Effector memory CD8-positive, alpha-beta T cell (primary cell): ENCODE data around the gene GLIPR1.
A peak's percentile ranks its signal among the peaks of the same experiment; 100 is the strongest.
"Not testable (repeated sequence)": the region's sequence is repeated elsewhere in the genome, so short reads cannot be mapped to it uniquely, and the experiment has no call there.

ENCODE experiments used
- ATAC-seq: fragments of 150-1000 bp; cut with Tn5 transposase; replicated peaks from 2 replicates; pipeline ENCODE4 v1.10.0; 2021; ENCODE audit warnings: mild to moderate bottlenecking, moderate library complexity
- DNase-seq, 3 experiments: peaks; one replicate each; pipeline ENCODE4 v3.0.0; 2021
- H3K27ac Mint-ChIP-seq, 2 donors: one replicate each; pipeline ENCODE4 v1.8.0; 2022; ENCODE audit warnings: mild to moderate bottlenecking in 2 of 2, mixed read lengths in 2 of 2, moderate library complexity in 2 of 2
- H3K27me3 Mint-ChIP-seq, 2 donors: one replicate each; pipeline ENCODE4 v1.8.0; 2022; ENCODE audit warnings: mixed read lengths in 2 of 2
- H3K36me3 Mint-ChIP-seq: one replicate; pipeline ENCODE4 v1.8.0; 2022; ENCODE audit warnings: mild to moderate bottlenecking, moderate library complexity, mixed read lengths; ENCODE audit not compliant: insufficient read depth
- H3K4me1 Mint-ChIP-seq, 2 donors: one replicate each; pipeline ENCODE4 v1.8.0; 2022; ENCODE audit warnings: low read depth in 2 of 2, mixed read lengths in 2 of 2
- H3K4me3 Mint-ChIP-seq, 2 donors: one replicate each; pipeline ENCODE4 v1.8.0; 2022; ENCODE audit warnings: mild to moderate bottlenecking in 2 of 2, mixed read lengths in 2 of 2, moderate library complexity in 2 of 2
- H3K9me3 Mint-ChIP-seq, 2 donors: one replicate each; pipeline ENCODE4 v1.8.0; 2022; ENCODE audit warnings: mixed read lengths in 2 of 2

The GLIPR1 gene

DNA sequence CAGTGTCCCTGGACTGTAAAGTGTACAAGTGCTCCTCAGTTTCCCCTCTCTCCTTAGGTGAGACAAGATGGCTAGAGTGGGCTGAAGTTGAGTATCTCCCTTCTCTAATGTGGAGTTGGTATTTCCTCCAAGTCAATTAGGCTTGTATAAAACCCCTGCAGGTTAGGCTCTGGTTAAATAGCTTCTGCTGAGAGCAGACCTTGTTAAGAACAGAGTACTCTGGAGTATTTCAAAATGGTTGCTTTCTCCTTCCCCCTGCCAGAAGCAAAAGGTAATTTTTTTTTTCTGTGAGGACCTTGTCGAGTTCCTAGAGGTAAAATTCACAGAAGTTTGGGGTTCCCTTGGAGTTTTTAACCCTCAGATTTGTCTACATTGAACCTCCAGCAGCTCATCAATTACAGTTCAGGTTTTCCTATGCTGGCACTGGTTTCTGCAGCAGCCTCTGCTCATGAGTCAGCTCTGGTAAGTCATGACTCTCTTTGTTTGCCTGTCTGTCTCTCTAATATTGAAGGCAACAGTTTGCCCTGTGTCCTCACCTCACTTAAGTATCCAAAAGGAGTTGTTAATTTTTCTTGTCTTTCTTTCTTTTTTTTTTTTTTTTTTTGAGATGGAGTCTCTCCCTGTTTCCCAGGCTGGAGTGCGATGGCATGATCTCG is 27.8 kb upstream of the GLIPR1 start:
- Mint-ChIP-seq H3K4me1 (peaks cover 20 to 23% of the 10 kb centered on the region in 2 donors), H3K4me3 (no peak overlapping the region), H3K9me3 (peaks cover 2 to 3% of the 10 kb centered on the region in 2 donors), H3K27ac (no peak overlapping the region), H3K27me3 (no peaks in the 10 kb centered on the region), H3K36me3 (peaks cover 3% of the 10 kb centered on the region)
- ATAC-seq (no peak), DNase-seq (no peak)

- DNase-seq = no peak
- peaks cover 2 to 5% of the 10 kb centered on the region in 2 donors for H3K9me3 Mint-ChIP-seq
- H3K4me3 Mint-ChIP-seq = peak overlapping the region in 1 of 2 donors; percentile 9
- H3K36me3 Mint-ChIP-seq = peaks cover 3% of the 10 kb centered on the region
- H3K4me1 Mint-ChIP-seq = peaks cover 41 to 49% of the 10 kb centered on the region in 2 donors
- no peaks in the 10 kb centered on the region for H3K27me3 Mint-ChIP-seq
- peak overlapping the region in 1 of 2 donors; percentile 51 for H3K27ac Mint-ChIP-seq
- no peak for ATAC-seq
Measured at GRCh38 chr12:75455839-75456238, 24.7 kb upstream of the GLIPR1 start.

- peaks cover 2 to 5% of the 10 kb centered on the region in 2 donors for H3K9me3 Mint-ChIP-seq
- no peaks in the 10 kb centered on the region for H3K27me3 Mint-ChIP-seq
- ATAC-seq (peak; percentile 91), DNase-seq (no peak)
- peak overlapping the region; percentile 56 to 76 for H3K4me3 Mint-ChIP-seq
- peaks cover 41 to 50% of the 10 kb centered on the region in 2 donors for H3K4me1 Mint-ChIP-seq
- H3K36me3 Mint-ChIP-seq = peaks cover 3% of the 10 kb centered on the region
- H3K27ac Mint-ChIP-seq = peak overlapping the region; percentile 7 to 70
Measured at GRCh38 chr12:75457191-75457590, 23.4 kb upstream of the GLIPR1 start.

- not testable (repeated sequence) for DNase-seq, ATAC-seq, H3K9me3 Mint-ChIP-seq, H3K27me3 Mint-ChIP-seq, H3K36me3 Mint-ChIP-seq
- peak overlapping the region; percentile 56 to 76 for H3K4me3 Mint-ChIP-seq
- H3K4me1 Mint-ChIP-seq = peaks cover 41 to 50% of the 10 kb centered on the region in 2 donors
- H3K27ac Mint-ChIP-seq = peak overlapping the region; percentile 7 to 70
Measured at GRCh38 chr12:75457866-75458265, 22.7 kb upstream of the GLIPR1 start.

- DNase-seq (no peak), ATAC-seq (peak; percentile 19)
- Mint-ChIP-seq H3K4me1 (peaks cover 41 to 50% of the 10 kb centered on the region in 2 donors), H3K36me3 (peaks cover 3% of the 10 kb centered on the region), H3K4me3 (peak overlapping the region; percentile 57 to 58), H3K27ac (peak overlapping the region; percentile 66 to 89), H3K9me3 (peaks cover 2 to 5% of the 10 kb centered on the region in 2 donors), H3K27me3 (no peaks in the 10 kb centered on the region)
Measured at GRCh38 chr12:75459755-75460154, 20.8 kb upstream of the GLIPR1 start.

DNA sequence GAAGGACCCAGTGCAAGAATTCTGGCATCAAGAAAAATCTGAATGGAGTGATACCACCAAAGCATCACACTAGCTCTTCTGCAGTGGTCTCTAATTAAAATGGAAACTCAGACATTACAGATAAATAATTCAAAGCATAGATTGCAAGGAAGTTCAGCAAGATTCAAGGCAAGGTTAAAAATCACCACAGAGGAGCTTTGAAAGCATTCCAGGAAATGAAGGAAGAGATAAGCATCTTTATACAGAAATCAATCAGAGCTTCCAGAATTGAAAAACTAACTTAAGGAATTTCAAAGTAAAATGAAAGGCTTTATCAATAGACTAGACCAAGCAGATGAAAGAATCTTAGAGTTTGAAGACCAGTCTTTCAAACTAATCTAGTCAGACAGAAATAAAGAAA is 20.4 kb upstream of the GLIPR1 start:
- Mint-ChIP-seq H3K27ac (peak overlapping the region; percentile 66 to 89), H3K4me1 (peaks cover 41 to 45% of the 10 kb centered on the region in 2 donors), H3K4me3 (peak overlapping the region; percentile 57 to 58), H3K27me3 (no peaks in the 10 kb centered on the region), H3K9me3 (peaks cover 2 to 5% of the 10 kb centered on the region in 2 donors), H3K36me3 (peaks cover 3% of the 10 kb centered on the region)
- DNase-seq (no peak), ATAC-seq (no peak)

- Mint-ChIP-seq H3K27ac (no peak overlapping the region), H3K9me3 (no peaks in the 10 kb centered on the region), H3K27me3 (peaks cover 0 to 4% of the 10 kb centered on the region in 2 donors), H3K36me3 (no peaks in the 10 kb centered on the region), H3K4me1 (peaks cover 0 to 3% of the 10 kb centered on the region in 2 donors), H3K4me3 (no peak overlapping the region)
- DNase-seq = no peak
- ATAC-seq = no peak
Measured at GRCh38 chr12:75471902-75472890, 8.4 kb upstream of the GLIPR1 start.

DNA sequence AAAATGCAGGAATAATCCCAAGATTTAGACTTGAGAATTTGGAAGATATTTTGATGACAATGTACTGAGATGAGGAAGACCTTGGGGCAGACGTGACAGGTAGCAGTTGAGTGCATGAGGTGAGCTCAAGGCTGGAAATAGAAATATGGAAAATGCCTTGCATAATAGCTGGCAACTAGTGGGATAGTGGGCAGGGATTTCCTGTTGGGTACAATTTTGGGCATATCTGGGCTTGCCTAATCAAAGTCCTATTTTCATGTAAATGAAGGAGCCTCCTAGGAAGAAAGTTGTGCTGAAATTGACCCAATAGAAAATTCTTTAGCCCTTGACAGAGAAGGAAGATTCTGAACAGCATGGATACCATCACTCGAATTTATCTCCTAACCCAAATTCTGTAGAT is 6.4 kb upstream of the GLIPR1 start:
- Mint-ChIP-seq H3K4me3 (no peak overlapping the region), H3K4me1 (peaks cover 4 to 7% of the 10 kb centered on the region in 2 donors), H3K27me3 (peaks cover 0 to 4% of the 10 kb centered on the region in 2 donors), H3K36me3 (no peaks in the 10 kb centered on the region), H3K27ac (no peak overlapping the region), H3K9me3 (no peaks in the 10 kb centered on the region)
- ATAC-seq (no peak), DNase-seq (no peak)

GRCh38 chr12:75476071-75476470 is 4.5 kb upstream of the GLIPR1 start:
- Mint-ChIP-seq H3K36me3 (peaks cover 15% of the 10 kb centered on the region), H3K9me3 (no peaks in the 10 kb centered on the region), H3K4me1 (peaks cover 18 to 20% of the 10 kb centered on the region in 2 donors), H3K27me3 (peaks cover 0 to 4% of the 10 kb centered on the region in 2 donors), H3K4me3 (no peak overlapping the region), H3K27ac (no peak overlapping the region)
- DNase-seq (no peak), ATAC-seq (no peak)

DNA sequence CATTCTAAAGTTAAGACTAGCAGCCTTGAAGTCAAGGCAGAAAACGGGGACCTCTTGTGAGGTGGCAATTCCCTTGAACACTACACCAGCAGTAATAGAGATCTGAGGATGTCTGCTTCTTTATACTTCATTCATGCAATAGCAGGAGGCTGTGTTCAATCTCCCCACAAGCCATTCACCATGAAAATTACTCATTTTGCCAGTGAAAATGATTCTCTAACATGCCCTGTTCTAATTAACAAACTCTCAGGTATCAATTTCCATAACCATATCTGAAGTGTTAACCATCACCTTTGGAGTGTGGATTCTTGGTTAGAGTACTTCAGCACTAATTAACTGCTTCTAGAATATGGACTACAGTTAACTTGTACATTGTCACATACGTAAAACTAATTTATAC is 3.4 kb upstream of the GLIPR1 start:
- H3K4me1 Mint-ChIP-seq = peaks cover 29 to 30% of the 10 kb centered on the region in 2 donors
- no peak for ATAC-seq
- no peak overlapping the region for H3K4me3 Mint-ChIP-seq
- H3K27me3 Mint-ChIP-seq = peaks cover 0 to 4% of the 10 kb centered on the region in 2 donors
- no peak overlapping the region for H3K27ac Mint-ChIP-seq
- DNase-seq = no peak
- H3K9me3 Mint-ChIP-seq = no peaks in the 10 kb centered on the region
- H3K36me3 Mint-ChIP-seq = peaks cover 24% of the 10 kb centered on the region

DNA sequence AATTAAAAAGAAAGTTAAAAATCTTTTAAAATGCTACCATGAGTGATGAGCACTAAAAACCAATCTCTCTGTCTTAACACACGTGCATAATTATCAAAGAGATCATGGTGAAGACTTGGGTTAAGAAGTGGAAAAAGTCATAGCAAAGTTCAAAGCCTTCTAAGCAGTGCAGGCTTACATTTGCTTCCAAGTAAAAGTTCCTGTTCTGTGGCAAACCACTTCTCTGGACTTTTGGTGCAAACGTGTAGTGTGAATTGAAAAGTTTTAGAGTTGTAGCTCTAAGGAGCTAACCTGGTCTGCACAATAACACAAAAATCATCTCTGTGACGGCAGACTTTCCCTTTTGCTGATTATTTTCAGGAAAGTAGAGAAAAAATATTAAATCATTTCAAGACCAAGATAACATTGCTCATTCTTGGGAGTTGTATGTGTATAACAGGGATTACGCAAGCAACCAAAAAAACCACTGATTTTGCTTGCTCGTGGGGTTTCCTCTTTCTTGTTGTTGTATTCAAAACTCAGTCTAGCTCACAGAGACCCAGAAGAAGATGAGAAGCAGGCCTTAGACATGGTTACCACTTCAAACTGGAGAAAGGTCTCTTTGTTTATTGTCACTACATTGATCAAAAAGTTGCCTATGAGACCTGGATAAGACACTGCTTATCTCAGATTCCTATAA is 2.3 kb upstream of the GLIPR1 start:
- H3K4me1 Mint-ChIP-seq = peaks cover 33 to 36% of the 10 kb centered on the region in 2 donors
- H3K4me3 Mint-ChIP-seq = peak overlapping the region in 1 of 2 donors; percentile 15
- H3K27ac Mint-ChIP-seq = peak overlapping the region; percentile 95 to 98
- peak; percentile 35 for ATAC-seq
- H3K36me3 Mint-ChIP-seq = peaks cover 33% of the 10 kb centered on the region
- no peaks in the 10 kb centered on the region for H3K9me3 Mint-ChIP-seq
- peak in 1 of 3 experiments; percentile 15 for DNase-seq
- peaks cover 0 to 4% of the 10 kb centered on the region in 2 donors for H3K27me3 Mint-ChIP-seq

GRCh38 chr12:75479963-75480461 is 543 bp upstream of the GLIPR1 start:
- Mint-ChIP-seq H3K27ac (peak overlapping the region; percentile 95 to 98), H3K9me3 (no peaks in the 10 kb centered on the region), H3K27me3 (no peaks in the 10 kb centered on the region), H3K4me3 (peak overlapping the region; percentile 67 to 76), H3K4me1 (peaks cover 49 to 53% of the 10 kb centered on the region in 2 donors), H3K36me3 (peaks cover 43% of the 10 kb centered on the region)
- peak in 2 of 3 experiments; percentile 25 to 26 for DNase-seq
- peak; percentile 42 for ATAC-seq
